ENCODE measurements around the gene MKNK1.

MKNK1 gene

GRCh38 chr1:46522184-46522968 lies 81.7 kb downstream of the MKNK1 start:
- POLR2A ChIA-PET, result interaction anchor here (1.0 kb wide), 1 partner anchor 11 kb away, joined by 3 read pairs; no protein-coding TSS in a partner anchor
- DNase-seq (ENCODE audit: low read depth, low spot score), result no peak
- TF ChIP-seq CTCF (IDR thresholded peaks at IDR 0.05; ENCODE audit: insufficient read depth, low read length, missing control alignments), result no peak
- no peak overlapping the region for H3K4me3 ChIP-seq (ENCODE audit: low read depth, low read length)
- CTCF ChIA-PET, result interaction anchor here (0.9 to 6.9 kb wide), 13 partner anchors 7 to 203 kb away, joined by 3 to 75 read pairs (median 4); no protein-coding TSS in a partner anchor

- POLR2A ChIA-PET, result no interaction called here
- H3K4me3 ChIP-seq (ENCODE audit: low read depth, low read length), result no peak overlapping the region
- no peak for DNase-seq (ENCODE audit: low read depth, low spot score)
- CTCF ChIA-PET, result interaction anchor here (1.1 to 6.9 kb wide), 8 partner anchors 8 to 75 kb away, joined by 3 to 75 read pairs (median 8); no protein-coding TSS in a partner anchor
- TF ChIP-seq CTCF (IDR thresholded peaks at IDR 0.05; ENCODE audit: insufficient read depth, low read length, missing control alignments), result no peak
Measured at GRCh38 chr1:46521414-46521813, 82.7 kb downstream of the MKNK1 start.

DNA sequence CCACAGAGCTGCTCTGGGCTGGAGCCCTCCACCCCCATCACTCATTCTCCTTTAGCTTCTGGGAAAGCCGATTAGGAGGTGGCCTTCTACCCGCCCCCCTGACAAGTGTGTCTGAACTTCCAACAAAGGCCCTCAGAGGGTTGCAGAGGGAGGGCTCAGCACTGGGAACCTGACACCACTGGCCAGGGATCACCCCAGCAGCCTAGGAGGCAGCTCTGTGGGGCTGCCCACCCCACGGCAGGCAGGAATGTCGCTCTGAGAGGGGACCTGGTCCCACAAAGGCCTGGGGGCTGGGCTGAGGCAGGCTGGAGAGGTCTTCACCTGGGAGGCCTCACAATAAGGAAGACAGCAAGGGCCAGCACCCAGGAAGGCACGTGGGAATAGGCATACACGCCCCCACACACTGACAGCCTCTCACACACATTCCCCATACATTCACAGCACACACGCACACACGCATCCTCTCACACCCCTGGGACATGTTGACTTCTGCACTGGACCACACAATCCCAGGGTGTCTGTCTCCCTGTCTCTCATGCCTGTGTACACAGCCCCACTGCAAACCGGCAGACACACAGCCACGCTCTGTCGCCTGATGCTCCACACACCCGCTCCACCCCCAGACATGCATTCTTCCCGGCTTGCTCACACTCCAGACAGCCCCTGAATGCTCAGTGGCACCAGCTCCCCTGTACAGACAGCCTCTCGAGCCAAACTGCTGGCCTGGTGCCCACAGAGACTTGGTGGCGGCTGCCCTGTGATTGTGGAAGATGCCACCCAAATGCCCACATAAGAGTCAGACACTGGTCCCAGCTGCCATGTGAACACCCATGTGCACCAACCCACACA lies 83.8 kb downstream of the MKNK1 start:
- H3K4me3 ChIP-seq (ENCODE audit: low read depth, low read length), result 0 out of 2 replicates have a peak overlapping the region, but pooled peaks have one; percentile 6
- TF ChIP-seq CTCF (IDR thresholded peaks at IDR 0.05; ENCODE audit: insufficient read depth, low read length, missing control alignments), result no peak
- POLR2A ChIA-PET, result interaction anchor here (0.5 to 0.7 kb wide), 2 partner anchors 21 to 831 kb away, joined by 3 read pairs; no protein-coding TSS in a partner anchor
- DNase-seq (ENCODE audit: low read depth, low spot score), result no peak
- CTCF ChIA-PET, result interaction anchor here (1.1 to 6.9 kb wide), 8 partner anchors 8 to 74 kb away, joined by 3 to 75 read pairs (median 12); no protein-coding TSS in a partner anchor

GRCh38 chr1:46519209-46519608 lies 84.9 kb downstream of the MKNK1 start:
- POLR2A ChIA-PET, result no interaction called here
- CTCF ChIA-PET, result interaction anchor here (1.1 to 6.9 kb wide), 6 partner anchors 9 to 72 kb away, joined by 4 to 75 read pairs (median 12); a partner anchor contains a TSS
- no peak overlapping the region for H3K4me3 ChIP-seq (ENCODE audit: low read depth, low read length)
- TF ChIP-seq CTCF (IDR thresholded peaks at IDR 0.05; ENCODE audit: insufficient read depth, low read length, missing control alignments), result no peak
- DNase-seq (ENCODE audit: low read depth, low spot score), result no peak

DNA sequence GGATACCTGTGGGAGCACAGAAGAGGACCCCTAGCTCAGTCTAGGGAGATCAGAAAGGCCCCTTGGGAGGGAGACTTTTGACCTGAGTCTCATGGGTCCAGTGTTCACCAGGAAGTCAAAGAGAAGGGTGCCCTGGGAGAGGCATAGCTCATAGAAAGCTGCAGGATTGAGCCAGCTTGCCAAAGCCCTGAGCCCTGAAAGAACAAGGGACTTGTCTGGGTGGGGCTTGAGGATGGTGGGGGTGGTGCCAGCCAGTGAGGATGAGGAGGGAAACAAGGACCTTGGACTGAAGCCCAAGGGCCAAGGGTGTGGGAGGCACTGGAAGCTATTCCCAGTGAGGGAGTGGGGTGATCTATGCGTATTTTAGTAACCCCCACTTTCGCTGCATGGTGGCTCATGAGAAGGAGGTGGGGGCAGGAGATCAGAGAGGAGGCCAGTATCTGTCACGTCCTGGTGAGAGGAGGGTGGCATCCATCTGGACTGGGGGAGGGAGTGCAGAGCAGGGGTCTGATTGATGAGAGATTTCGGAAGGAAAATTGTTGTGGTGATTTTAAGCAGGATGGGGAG lies 86.1 kb downstream of the MKNK1 start:
- no peak for DNase-seq (ENCODE audit: low read depth, low spot score)
- TF ChIP-seq CTCF (IDR thresholded peaks at IDR 0.05; ENCODE audit: insufficient read depth, low read length, missing control alignments), result no peak
- POLR2A ChIA-PET, result no interaction called here
- CTCF ChIA-PET, result interaction anchor here (0.7 to 6.9 kb wide), 6 partner anchors 11 to 71 kb away, joined by 3 to 75 read pairs (median 8); a partner anchor contains a TSS
- H3K4me3 ChIP-seq (ENCODE audit: low read depth, low read length), result no peak overlapping the region
